Lower leg skin (tissue), 4 donors: Measurements from ENCODE around the gene SF3B2. TPM values are rescaled to one million over a fixed set of nuclear protein-coding genes. Genes with fewer than 3 reads are reported as not detected.

ENCODE experiments used
- DNase-seq, 2 donors: peaks; one replicate each; pipeline ENCODE4 v3.0.0-alpha.2; 2019; ENCODE audit warnings: low spot score in 2 of 2
- H3K4me3 ChIP-seq: fragments of 200-600 bp; sonication (generic); 2 replicates; pipeline ENCODE4 v1.5.1; 2017; ENCODE audit warnings: mild to moderate bottlenecking, low read depth; ENCODE audit not compliant: poor library complexity, severe bottlenecking
- POLR2A ChIP-seq, 2 donors: fragments of 450-650 bp; IDR thresholded peaks; one replicate each; pipeline ENCODE4 v1.6.1; 2016 to 2017; ENCODE audit warnings: antibody characterized with exemption in 2 of 2, mild to moderate bottlenecking in 1 of 2, moderate library complexity in 1 of 2
- WGBS, 2 donors: methylation state at CpG; one replicate each; pipeline ENCODE4 v1.1.5; 2018; 5-methylcytosine and 5-hydroxymethylcytosine counted together
- intact Hi-C: fragments of 100-400 bp; cut with DNase I; formaldehyde crosslinking; loops from one replicate; pipeline ENCODE4 v1.15.0; 2023; ENCODE audit warnings: low total_unique reads
- total RNA-seq, 4 donors: library from RNA; depleted of rRNA; stranded (reverse); fragments of >200 nt; gene quantifications; one replicate each; pipeline ENCODE4 v1.1.0, GENCODE V29; 2016
- TF ChIP-seq, protein P1 (sequence below), 3 donors: fragments of 450-650 bp; IDR thresholded peaks; one replicate each; pipeline ENCODE4 v1.5.1; 2016; ENCODE audit warnings: antibody characterized with exemption in 3 of 3, mild to moderate bottlenecking in 3 of 3, moderate library complexity in 2 of 3

SF3B2 gene
- total RNA-seq, 4 donors from 2014 or later: 94.3 to 160 (median 114) TPM

DNA sequence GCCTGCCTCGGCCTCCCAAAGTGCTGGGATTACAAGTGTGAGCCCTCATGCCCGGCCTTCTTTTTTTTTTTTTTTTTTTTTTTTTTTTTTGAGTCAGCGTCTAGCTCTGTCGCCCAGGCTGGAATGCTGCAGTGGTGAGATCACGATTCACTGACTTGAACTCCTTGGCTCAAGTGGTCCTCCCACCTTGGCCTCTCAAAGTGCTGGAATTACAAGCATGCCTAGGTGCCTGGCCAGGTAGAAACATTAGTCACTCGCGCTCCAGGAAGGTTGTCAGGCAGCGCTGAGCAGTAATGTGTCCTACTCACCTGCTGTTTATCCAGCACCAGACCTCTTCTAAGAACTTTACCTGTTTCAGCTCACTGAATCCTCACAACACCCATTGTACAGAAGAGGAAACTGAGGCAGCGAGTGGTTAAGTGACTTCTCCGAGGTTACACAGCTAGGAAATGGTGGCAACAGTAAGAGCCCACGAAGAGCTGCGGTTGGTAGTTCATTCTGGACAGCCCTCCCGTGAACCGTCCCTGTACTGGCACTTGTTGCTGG lies 40.9 kb upstream of the SF3B2 start:
- no peak overlapping the region for H3K4me3 ChIP-seq
- no peak for DNase-seq
- TF ChIP-seq POLR2A (IDR thresholded peaks at IDR 0.05): no peak
- TF ChIP-seq, protein P1, sequence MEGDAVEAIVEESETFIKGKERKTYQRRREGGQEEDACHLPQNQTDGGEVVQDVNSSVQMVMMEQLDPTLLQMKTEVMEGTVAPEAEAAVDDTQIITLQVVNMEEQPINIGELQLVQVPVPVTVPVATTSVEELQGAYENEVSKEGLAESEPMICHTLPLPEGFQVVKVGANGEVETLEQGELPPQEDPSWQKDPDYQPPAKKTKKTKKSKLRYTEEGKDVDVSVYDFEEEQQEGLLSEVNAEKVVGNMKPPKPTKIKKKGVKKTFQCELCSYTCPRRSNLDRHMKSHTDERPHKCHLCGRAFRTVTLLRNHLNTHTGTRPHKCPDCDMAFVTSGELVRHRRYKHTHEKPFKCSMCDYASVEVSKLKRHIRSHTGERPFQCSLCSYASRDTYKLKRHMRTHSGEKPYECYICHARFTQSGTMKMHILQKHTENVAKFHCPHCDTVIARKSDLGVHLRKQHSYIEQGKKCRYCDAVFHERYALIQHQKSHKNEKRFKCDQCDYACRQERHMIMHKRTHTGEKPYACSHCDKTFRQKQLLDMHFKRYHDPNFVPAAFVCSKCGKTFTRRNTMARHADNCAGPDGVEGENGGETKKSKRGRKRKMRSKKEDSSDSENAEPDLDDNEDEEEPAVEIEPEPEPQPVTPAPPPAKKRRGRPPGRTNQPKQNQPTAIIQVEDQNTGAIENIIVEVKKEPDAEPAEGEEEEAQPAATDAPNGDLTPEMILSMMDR (IDR thresholded peaks at IDR 0.05): no peak
- intact Hi-C loops: no loop called here
- WGBS, 2 donors: 29 to 38% methylated on average over 12 to 14 of the region's 14 CpGs

DNA sequence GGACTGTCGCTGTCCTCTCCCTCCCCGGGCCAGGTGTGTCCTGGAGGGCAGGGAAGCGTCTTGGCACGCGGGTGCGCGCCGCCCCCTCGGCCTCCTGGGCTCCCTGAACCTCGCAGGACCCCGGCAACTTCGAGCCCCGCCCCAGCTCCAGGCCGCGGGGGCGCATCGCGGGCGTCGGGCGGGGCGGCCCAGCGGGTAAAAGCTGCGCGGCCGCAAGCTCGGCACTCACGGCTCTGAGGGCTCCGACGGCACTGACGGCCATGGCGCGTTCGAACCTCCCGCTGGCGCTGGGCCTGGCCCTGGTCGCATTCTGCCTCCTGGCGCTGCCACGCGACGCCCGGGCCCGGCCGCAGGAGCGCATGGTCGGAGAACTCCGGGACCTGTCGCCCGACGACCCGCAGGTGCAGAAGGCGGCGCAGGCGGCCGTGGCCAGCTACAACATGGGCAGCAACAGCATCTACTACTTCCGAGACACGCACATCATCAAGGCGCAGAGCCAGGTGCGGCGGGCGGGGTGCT lies 40.3 kb upstream of the SF3B2 start, which contains the start of gene CST6:
TSS of gene CST6 (plus strand) at position 224 of the 519 bp plus-strand sequence. CDS start at position 261, 37 bp downstream.
- intact Hi-C loops: no loop called here
- no peak for TF ChIP-seq POLR2A (IDR thresholded peaks at IDR 0.05)
- TF ChIP-seq, protein P1 (IDR thresholded peaks at IDR 0.05): no peak
- WGBS, 2 donors: 7 to 33% methylated on average over 3 to 25 of the region's 61 CpGs
- DNase-seq: no peak
- H3K4me3 ChIP-seq: no peak within 1 kb of the TSS

DNA sequence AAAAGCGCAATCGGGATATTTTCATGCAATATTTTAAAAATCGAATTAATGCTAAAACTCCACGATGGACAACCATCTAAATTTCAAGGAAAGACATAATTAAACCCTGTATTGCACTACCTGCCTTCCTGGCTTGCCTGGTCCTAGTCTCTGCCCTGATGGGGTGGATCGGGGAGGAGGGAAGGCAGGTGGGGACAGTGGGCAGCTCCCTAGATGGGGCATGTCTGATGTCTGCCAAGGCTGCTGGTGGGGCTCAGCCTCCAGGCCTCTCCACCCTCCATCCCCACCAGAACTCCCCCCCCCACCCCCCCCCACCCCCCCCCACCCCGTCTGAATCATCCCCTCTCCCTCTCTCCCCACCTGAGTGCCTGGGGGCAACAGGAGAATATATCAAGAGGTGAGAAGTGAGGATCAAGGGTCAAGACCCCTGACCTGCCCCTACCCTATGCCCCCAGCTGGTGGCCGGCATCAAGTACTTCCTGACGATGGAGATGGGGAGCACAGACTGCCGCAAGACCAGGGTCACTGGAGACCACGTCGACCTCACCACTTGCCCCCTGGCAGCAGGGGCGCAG lies 39.7 kb upstream of the SF3B2 start:
- no peak for TF ChIP-seq POLR2A (IDR thresholded peaks at IDR 0.05)
- TF ChIP-seq, protein P1 (IDR thresholded peaks at IDR 0.05): no peak
- no peak overlapping the region for H3K4me3 ChIP-seq
- DNase-seq: no peak
- intact Hi-C loops: no loop called here
- 36 to 62% methylated on average over 8 to 12 of the region's 12 CpGs for WGBS, 2 donors

DNA sequence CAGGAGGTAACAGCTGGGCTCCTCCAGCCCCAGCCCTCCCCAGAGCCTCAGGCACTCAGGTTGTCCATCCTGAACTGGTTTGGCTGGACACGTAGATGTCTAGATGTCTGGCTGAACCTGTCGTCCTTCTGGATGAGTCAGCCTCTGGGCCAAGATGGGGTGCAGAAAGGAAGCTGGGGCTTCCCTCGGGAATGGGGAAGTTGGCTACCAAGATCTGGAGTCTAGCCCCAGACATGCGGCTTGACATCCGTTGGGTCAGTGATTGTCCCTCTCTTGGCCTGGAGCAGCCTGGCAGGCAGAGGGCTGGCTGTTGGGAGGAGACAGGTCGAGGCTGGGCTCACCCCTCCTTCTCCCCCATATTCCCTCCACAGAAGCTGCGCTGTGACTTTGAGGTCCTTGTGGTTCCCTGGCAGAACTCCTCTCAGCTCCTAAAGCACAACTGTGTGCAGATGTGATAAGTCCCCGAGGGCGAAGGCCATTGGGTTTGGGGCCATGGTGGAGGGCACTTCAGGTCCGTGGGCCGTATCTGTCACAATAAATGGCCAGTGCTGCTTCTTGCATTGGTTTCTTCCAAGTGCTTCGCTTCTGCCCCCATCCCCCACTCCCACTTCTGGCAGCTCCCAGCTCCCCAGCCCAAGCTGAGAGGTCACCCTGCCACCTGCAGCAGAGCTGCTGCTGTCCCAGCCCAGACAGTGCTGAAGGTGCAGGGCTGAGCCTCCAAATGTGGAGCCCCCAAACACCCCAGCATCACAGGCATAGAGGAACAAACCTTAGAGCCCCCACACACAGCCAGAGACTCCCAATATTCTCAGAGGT lies 39.0 kb upstream of the SF3B2 start:
- no peak for DNase-seq
- no peak for TF ChIP-seq POLR2A (IDR thresholded peaks at IDR 0.05)
- TF ChIP-seq, protein P1 (IDR thresholded peaks at IDR 0.05): no peak
- no peak overlapping the region for H3K4me3 ChIP-seq
- 54 to 66% methylated on average over 10 to 12 of the region's 12 CpGs for WGBS, 2 donors
- intact Hi-C loops: no loop called here

DNA sequence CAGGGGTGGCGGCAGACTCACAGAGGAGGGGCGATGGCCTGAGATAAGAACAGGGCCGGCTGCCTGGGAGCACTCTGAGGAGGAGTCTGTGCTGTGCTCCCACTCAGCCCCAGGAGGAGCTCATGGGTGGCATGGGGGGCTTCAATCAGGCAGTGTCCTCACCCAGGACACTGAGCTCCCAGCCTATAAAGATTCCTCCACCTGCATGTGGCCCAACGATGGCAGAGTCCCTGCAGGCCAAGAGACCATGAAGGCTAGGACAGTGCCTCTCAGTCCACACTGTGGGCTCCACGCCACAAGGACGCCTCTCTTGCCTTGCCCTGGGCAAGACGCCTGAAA lies 38.4 kb upstream of the SF3B2 start:
- TF ChIP-seq, protein P1 (IDR thresholded peaks at IDR 0.05): no peak
- no peak for TF ChIP-seq POLR2A (IDR thresholded peaks at IDR 0.05)
- intact Hi-C loops: no loop called here
- DNase-seq: no peak
- 70 to 83% methylated on average over 4 to 7 of the region's 7 CpGs for WGBS, 2 donors
- no peak overlapping the region for H3K4me3 ChIP-seq
